Measurements from ENCODE around the gene CHRNA10. TPM values are rescaled to one million over a fixed set of nuclear protein-coding genes. Genes with fewer than 3 reads are reported as not detected.

Gene CHRNA10, protein sequence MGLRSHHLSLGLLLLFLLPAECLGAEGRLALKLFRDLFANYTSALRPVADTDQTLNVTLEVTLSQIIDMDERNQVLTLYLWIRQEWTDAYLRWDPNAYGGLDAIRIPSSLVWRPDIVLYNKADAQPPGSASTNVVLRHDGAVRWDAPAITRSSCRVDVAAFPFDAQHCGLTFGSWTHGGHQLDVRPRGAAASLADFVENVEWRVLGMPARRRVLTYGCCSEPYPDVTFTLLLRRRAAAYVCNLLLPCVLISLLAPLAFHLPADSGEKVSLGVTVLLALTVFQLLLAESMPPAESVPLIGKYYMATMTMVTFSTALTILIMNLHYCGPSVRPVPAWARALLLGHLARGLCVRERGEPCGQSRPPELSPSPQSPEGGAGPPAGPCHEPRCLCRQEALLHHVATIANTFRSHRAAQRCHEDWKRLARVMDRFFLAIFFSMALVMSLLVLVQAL
- 0.78 to 1.8 TPM (median 1.1 TPM) in 5 replicates for total RNA-seq (2022; extraction: Qiagen RNA extraction; ENCODE audit: low read depth)

DNA sequence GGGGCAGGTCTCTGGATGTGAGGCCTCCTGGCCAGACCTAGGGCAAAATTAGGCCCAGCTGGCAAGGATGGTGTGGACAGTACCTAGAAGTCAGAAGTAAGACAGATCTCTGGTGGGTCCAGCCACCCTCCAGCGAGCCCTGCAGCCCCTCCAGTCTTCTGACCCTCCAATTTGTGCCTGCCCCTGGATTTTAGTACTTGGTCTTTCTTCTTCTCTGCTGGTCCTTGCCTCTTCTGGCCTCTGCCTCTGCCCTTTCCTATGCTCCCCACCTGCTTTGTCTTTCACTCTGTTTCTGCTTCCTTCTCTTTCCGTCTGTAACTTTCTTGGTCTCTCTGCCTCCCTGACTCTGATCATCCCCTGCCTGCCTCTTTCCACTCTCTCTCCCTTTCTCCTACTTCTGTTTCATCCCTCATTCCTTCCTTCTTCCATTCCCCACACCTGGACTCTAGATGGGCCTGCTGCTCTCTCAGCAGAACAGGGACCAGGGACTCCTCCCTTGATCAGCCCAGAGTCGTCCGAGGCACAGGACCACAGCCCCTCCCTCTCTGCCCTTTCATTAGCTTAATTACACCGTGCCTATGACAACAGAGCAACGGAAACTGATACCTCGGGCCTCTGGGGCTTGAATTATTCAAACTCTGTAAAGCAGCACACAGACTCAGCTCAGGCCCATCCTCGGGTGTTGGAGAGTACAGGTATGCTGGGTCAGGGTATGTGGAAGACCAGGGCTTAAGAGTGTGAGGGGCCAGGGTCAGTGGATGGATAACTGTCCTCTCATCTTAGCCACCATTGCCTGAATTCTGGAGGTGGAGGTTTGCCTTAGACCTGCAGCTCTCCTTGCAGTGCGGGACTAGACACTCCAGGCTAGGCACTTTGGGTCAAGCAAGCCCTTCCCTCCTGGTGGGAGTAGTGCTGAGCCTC, at the start of gene CHRNA10:
CHRNA10 (minus strand) TSS at position 51 of the 921 bp plus-strand sequence. CDS start 72 bp downstream, outside the sequence.

DNA sequence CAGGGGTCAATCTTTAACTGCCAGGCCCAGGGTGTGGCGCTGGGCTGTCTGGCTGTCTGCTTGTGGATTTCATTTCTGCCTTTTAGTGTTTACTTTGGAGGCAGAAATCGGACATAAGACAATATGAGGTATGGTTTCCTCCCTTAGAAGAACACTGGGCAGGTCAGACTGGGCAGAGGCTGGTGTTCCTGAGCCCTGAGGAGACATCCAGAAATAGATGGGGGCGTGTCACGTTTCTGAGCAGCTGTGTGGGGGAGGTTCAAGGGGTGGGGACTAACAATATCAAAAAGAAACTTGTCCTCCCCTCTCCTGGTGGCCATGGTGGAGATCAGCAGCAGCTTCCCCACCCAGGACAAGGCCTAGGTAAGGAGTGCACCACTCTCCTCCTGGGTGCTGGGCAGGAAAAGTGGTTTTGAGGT, 26.4 kb downstream of the CHRNA10 start, which contains the start of gene ART1:
ART1 (plus strand) TSS at position 312 of the 419 bp plus-strand sequence. CDS start 14,086 bp downstream, outside the sequence.

DNA sequence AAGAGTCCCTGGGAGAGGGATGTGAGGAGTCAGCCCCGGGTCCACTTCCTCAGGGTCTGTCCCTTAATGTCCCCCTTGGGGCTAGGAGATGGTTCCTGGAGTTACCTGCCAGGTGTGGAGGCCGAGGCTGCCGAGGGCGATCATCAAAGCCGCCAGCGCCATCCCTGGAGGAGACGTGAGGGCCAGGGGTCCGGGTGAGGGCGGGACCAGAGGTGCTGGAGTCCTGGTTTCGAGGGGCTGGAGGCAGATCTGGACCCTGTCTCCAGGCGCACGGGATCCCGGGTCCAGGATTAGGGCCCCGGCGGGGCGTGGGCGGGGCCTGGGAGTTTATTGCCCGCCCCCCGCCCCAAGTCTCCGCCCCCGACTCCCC, 29.5 kb downstream of the CHRNA10 start, which contains the start of gene ART5:
ART5 (minus strand) TSS at position 292 of the 370 bp plus-strand sequence; CDS start at position 162, 130 bp downstream.

Other genes starting within 250 kb of the CHRNA10 start
- gene ART5, start 29.4 kb downstream of the CHRNA10 start, total RNA-seq (2022; extraction: Qiagen RNA extraction; ENCODE audit: low read depth): 0.17 to 0.32 TPM (median 0.29 TPM) in 5 replicates
- gene ART1, start 26.3 kb downstream of the CHRNA10 start, total RNA-seq (2022; extraction: Qiagen RNA extraction; ENCODE audit: low read depth): not detected in 5 replicates
- 60.5 to 65.7 TPM (median 63.0 TPM) in 5 replicates for gene NUP98, start 126.2 kb upstream of the CHRNA10 start, total RNA-seq (2022; extraction: Qiagen RNA extraction; ENCODE audit: low read depth)
- gene PGAP2, start 137.2 kb upstream of the CHRNA10 start, total RNA-seq (2022; extraction: Qiagen RNA extraction; ENCODE audit: low read depth): 17.8 to 25.0 TPM (median 23.2 TPM) in 5 replicates
- 85.4 to 112 TPM (median 111 TPM) in 5 replicates for gene RHOG, start 169.6 kb upstream of the CHRNA10 start, total RNA-seq (2022; extraction: Qiagen RNA extraction; ENCODE audit: low read depth)
- 23.2 to 27.3 TPM (median 24.9 TPM) in 5 replicates for gene STIM1, start 184.3 kb upstream of the CHRNA10 start, total RNA-seq (2022; extraction: Qiagen RNA extraction; ENCODE audit: low read depth)

Measured in A549 treated with RU486 at 1 μM for 4 hours (cell line).